ENCODE results near the gene SCAF1. TPM values are rescaled to one million over a fixed set of nuclear protein-coding genes. Genes with fewer than 3 reads are reported as not detected.

Gene SCAF1
- total RNA-seq, result 42.5 TPM
- long read RNA-seq, full-length matches to known transcripts, result 1 of 34 reads
- long read RNA-seq, partial matches to known transcripts, result 32 of 34 reads
- long read RNA-seq, other reads (novel, unspliced or antisense), result 1 of 34 reads

DNA sequence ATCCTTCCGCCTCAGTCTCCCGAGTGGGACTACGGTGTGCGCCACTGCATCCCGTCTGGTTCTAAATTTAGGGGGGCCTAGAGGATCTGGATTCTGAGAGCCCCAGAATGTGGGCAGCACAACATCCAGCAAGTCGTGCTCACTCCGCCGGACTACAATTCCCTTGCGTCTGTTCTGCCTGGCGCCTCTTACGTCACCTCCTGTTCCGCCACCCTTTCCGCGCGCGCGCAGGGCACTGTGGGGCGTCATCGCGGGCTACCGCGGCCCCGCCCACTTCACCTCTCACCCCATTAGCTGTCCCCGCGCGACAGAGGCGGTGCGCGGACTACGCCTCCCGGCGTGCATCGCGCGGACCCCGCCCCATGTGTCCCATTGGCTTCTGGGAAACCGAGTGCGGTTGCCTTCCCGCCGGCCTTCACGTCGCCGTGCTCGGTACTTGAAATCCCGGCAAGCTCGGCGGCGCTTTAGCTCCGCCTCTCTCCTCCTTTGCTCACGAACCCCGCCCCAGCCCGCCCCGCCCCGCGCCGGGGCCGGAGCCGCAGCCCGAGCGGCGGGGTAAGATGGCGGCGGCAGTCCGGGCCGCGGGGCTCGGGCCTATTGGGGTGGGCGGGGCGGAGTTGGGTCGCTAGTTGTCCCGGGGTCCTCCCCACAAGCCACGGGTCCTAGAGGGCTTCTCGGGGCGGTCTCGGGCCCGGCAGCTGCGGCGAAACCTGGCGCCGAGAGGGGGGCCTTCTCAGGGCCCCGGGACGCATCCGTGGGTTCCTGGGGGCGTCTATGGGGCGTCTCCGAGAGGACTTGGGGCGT lies at the start of gene SCAF1:
Gene SCAF1 (plus strand): TSS at position 522 of the 804 bp plus-strand sequence. CDS start 2,818 bp downstream, outside the sequence.
- ATAC-seq, result peak; percentile 84
- intact Hi-C loops (cut with DNase I), result loop anchor here (2.0 to 5.0 kb wide), 3 partner anchors 35 to 190 kb away; partner anchors contain the start of genes ALDH16A1, PIH1D1, PRMT1 and PRR12

DNA sequence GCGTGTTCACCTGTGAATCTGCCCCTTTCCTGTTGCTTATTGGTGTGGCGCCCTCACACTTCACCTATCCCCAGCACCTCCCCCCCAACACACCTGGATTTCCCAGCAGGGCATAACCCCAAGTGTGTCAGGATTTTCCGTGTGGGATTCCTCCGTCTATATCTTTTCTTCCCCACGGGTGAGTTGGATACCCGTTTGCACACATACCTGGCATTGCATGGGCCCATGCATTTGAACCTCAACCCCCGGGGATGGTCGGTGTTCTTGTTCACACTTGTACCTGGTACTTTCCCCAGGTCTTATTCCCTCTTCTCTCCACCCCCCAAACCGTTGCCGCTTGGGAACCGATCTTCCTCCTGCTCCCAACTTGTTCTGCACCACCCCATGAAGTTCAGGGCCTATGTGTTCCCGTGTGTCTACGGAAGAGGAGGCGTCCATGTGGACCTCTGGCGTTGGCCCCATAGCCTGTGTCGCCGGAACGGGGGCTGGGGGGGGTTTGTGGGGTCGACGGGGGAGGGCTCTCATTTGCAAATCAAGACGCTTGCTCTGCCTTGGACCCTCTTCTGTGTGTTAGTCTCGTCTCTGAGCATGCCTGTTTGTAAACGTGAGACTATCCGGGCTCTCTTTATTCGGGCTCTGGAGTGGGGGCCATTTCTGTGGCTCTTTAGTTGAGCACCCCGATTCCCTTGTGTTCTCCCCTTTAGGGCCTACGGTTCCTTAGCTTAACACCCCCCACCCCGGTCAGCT lies 49.4 kb upstream of the SCAF1 start:
- intact Hi-C loops (cut with DNase I), result loop anchor here (5.0 kb wide), 1 partner anchor 80 kb away; no protein-coding TSS in a partner anchor
- no peak for ATAC-seq
- no peak for DNase-seq (ENCODE audit: missing footprints)

More for the DNA sequence above, at the start of gene SCAF1:
- peak; percentile 100 for DNase-seq (ENCODE audit: missing footprints)

DNA sequence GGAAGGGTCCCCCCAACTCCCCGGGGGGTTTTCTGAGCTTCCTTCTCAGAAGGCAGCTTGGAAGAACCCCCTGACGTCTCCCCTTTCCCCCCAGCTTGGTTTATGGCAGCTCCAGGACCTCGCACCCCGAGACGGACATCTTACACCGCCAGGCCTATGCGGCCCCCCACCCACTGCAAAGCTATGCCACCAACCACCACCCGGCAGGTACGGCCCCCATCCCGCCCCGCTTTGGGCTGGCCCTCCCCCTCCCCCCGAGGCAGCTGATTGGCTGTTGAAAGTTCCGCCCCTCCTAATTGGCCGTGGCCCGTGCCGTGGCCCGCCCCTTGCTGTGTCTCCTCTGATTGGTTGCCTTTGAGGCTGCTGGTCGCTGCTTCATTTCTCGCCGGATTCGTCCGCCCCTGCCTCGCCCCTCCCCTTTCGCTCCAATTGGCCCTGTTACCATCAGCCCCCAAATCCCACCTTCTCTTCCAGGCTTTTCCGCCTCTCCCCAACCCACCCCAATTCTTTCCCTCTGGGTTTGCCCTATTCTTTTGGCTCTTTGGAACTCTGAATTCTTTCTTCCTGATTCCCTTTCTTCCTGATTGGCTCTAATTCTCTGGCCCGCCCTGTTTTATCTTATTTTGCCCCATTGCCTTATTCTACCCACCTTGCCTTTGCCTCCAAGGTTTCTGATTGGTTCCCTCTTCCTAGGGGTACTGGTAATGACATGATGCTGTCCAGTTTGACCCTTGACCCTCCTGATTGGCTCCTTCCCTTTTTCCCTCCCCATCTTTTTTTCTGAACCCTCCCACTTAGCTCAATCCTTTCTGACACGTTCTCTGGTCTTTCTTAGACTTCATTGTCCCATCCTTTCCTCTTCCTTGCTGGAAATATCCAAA lies 48.5 kb upstream of the SCAF1 start:
- intact Hi-C loops (cut with DNase I), result loop anchor here (5.0 kb wide), 1 partner anchor 79 kb away; no protein-coding TSS in a partner anchor
- DNase-seq (ENCODE audit: missing footprints) (peak; percentile 95), ATAC-seq (peak; percentile 63)

DNA sequence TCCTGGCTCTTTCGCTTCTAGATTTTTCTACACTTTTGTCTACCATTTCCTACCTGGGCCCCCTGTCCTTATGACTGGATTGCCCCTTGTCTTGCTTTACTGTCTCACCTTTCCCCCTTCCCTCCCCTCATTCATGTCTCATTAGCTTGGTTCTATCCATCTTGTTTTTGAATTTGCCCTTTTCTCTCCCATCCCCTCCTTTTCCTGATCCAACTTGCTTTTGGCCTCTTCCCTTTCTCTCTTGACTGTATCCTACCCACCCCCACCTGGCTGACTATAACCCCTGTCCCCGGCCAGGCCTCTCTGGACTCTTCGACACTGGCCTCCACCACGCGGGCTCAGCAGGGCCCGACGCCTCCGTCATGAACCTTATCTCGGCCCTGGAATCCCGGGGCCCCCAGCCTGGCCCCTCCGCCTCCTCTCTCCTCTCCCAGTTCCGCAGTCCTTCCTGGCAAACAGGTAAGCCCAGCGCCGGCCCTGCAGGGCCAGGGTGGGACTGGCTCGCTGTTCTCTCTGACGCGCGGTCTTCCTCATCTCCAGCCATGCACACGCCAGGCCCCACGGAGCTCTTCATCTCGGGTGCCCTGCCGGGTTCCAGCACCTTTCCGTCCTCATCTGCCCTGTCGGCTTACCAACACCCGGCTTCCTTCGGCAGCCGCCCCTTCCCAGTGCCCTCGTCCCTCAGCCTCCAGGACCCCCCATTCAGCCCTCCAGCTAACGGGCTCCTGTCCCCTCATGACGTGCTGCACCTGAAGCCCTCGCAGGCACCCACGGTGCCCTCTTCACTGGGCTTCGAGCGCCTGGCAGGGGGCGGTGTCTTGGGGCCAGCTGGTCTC lies 47.6 kb upstream of the SCAF1 start:
- no peak for DNase-seq (ENCODE audit: missing footprints)
- intact Hi-C loops (cut with DNase I), result loop anchor here (5.0 kb wide), 1 partner anchor 78 kb away; no protein-coding TSS in a partner anchor
- no peak for ATAC-seq

DNA sequence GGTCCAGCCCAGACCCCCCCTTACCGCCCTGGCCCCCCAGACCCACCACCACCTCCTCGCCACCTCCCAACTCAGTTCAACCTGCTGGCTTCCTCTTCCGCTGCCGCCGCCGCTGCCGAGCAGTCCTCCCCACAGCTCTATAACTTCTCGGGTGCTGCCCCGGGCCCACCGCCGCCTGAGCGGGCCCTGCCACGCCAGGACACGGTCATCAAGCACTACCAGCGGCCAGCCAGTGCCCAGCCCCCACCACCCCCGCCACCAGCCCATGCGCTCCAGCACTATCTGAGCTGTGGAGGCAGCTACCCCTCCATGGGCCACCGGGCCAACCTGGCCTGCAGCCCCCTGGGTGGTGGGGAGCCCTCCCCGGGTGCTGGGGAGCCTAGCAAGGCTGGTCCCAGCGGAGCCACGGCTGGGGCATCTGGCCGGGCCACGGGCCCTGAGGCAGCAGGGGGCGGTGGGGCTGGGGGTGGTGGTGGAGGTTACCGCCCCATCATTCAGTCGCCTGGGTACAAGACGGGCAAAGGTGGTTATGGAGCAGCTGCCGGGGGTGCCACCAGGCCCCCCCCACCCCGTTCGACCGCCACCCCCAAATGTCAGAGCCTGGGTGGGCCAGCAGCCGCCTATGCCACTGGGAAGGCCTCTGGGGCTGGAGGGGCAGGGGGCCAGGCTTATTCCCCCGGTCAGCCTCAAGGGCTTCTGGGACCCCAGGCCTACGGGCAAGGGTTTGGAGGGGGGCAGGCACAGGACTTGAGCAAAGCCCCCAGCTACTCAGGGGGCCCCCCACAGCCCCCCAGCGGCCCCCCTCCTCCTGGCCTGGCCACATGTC lies 46.8 kb upstream of the SCAF1 start:
- no peak for DNase-seq (ENCODE audit: missing footprints)
- ATAC-seq, result no peak
- intact Hi-C loops (cut with DNase I), result loop anchor here (5.0 kb wide), 1 partner anchor 77 kb away; no protein-coding TSS in a partner anchor

GRCh38 chr19:49595819-49596404 lies 46.1 kb upstream of the SCAF1 start:
- DNase-seq (ENCODE audit: missing footprints) (no peak), ATAC-seq (no peak)
- intact Hi-C loops (cut with DNase I), result no loop called here

- DNase-seq (ENCODE audit: missing footprints) (no peak), ATAC-seq (no peak)
- intact Hi-C loops (cut with DNase I), result no loop called here
Observed at GRCh38 chr19:49596407-49596806, 45.6 kb upstream of the SCAF1 start.

- no peak for DNase-seq (ENCODE audit: missing footprints)
- ATAC-seq, result no peak
- intact Hi-C loops (cut with DNase I), result no loop called here
Observed at GRCh38 chr19:49596954-49597702, 44.9 kb upstream of the SCAF1 start.

- ATAC-seq (no peak), DNase-seq (ENCODE audit: missing footprints) (no peak)
- intact Hi-C loops (cut with DNase I), result no loop called here
Observed at GRCh38 chr19:49597703-49597974, 44.4 kb upstream of the SCAF1 start.

GRCh38 chr19:49599378-49600295 lies 42.4 kb upstream of the SCAF1 start:
- ATAC-seq (no peak), DNase-seq (ENCODE audit: missing footprints) (no peak)
- intact Hi-C loops (cut with DNase I), result no loop called here

DNA sequence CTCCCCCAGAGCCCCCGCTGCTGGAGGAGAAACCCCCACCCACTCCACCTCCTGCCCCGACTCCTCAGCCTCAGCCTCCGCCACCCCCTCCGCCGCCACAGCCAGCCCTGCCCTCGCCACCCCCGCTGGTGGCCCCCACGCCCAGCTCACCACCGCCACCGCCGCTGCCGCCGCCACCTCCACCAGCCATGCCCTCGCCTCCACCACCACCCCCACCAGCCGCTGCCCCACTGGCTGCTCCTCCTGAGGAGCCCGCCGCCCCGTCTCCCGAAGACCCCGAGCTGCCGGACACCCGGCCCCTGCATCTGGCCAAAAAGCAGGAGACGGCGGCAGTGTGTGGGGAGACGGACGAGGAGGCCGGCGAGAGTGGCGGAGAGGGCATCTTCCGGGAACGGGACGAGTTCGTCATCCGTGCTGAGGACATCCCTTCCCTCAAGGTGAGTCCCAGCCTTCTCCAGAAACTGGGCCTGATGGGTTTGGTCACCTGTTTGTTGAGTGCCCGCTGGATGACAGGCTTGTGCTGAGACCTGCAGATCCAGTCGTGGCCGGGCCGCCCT lies 40.4 kb upstream of the SCAF1 start:
- ATAC-seq (no peak), DNase-seq (ENCODE audit: missing footprints) (no peak)
- intact Hi-C loops (cut with DNase I), result no loop called here

DNA sequence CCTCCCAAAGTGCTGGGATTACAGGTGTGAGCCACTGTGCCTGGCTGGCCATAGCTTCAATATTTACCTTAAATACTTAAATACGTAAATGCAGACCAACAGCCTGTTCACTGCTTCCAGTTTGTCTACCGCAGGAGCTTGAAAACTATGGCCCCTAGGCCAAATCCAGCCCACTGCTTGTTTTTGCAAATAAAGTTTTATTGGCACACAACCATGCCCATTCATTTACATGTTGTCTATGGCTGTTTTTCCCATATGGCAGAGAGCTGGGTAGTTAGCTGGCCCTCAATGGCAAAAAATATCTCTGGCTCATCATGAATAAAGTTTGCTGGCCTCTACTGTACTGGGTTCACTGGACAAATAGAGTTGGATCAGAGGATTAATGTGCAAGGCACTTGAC lies 39.2 kb upstream of the SCAF1 start:
- DNase-seq (ENCODE audit: missing footprints) (no peak), ATAC-seq (no peak)
- intact Hi-C loops (cut with DNase I), result no loop called here

GRCh38 chr19:49605605-49606004 lies 36.4 kb upstream of the SCAF1 start:
- intact Hi-C loops (cut with DNase I), result no loop called here
- DNase-seq (ENCODE audit: missing footprints), result no peak

GRCh38 chr19:49609499-49610092 lies 32.4 kb upstream of the SCAF1 start:
- ATAC-seq (no peak), DNase-seq (ENCODE audit: missing footprints) (no peak)
- intact Hi-C loops (cut with DNase I), result no loop called here

More at GRCh38 chr19:49605605-49606004, 36.4 kb upstream of the SCAF1 start:
- ATAC-seq, result no peak
